WTC11 (cell line): ENCODE data around the gene IL12RB1.

Source experiments
- ARID4B ChIP-seq: sonication (generic); formaldehyde crosslinking; IDR thresholded peaks from 2 replicates; pipeline ENCODE4 v1.8.0; 2023; ENCODE audit warnings: missing genetic modification reagents, mild to moderate bottlenecking, borderline replicate concordance
- CTCF ChIP-seq: fragments of 200-600 bp; IDR thresholded peaks from 2 replicates; pipeline ENCODE4 v1.8.0; 2022; ENCODE audit warnings: antibody characterized with exemption
- ETV6 ChIP-seq: sonication (generic); formaldehyde crosslinking; IDR thresholded peaks from 2 replicates; pipeline ENCODE4 v1.8.1; 2022; ENCODE audit warnings: mild to moderate bottlenecking, missing genetic modification reagents
- TCF7 ChIP-seq: sonication (generic); formaldehyde crosslinking; IDR thresholded peaks from 2 replicates; pipeline ENCODE4 v1.8.0; 2022; ENCODE audit warnings: mild to moderate bottlenecking, low read depth, missing genetic modification reagents, moderate library complexity
- ZBTB21 ChIP-seq: sonication (generic); formaldehyde crosslinking; IDR thresholded peaks from 2 replicates; pipeline ENCODE4 v1.8.1; 2023; ENCODE audit warnings: mild to moderate bottlenecking, missing genetic modification reagents, borderline replicate concordance
- ZBTB43 ChIP-seq: sonication (generic); formaldehyde crosslinking; IDR thresholded peaks from 2 replicates; pipeline ENCODE4 v1.8.1; 2023; ENCODE audit warnings: mild to moderate bottlenecking, missing genetic modification reagents
- ZNF121 ChIP-seq: sonication (generic); formaldehyde crosslinking; IDR thresholded peaks from 2 replicates; pipeline ENCODE4 v1.8.0; 2023; ENCODE audit warnings: missing genetic modification reagents
- ZNF232 ChIP-seq: sonication (generic); formaldehyde crosslinking; IDR thresholded peaks from 2 replicates; pipeline ENCODE4 v1.8.0; 2022; ENCODE audit warnings: mild to moderate bottlenecking, missing genetic modification reagents

- TF ChIP-seq CTCF = no peak
- no peak for TF ChIP-seq ZNF121
- no peak for TF ChIP-seq ZNF232 (CRISPR knock-in tag)
- TF ChIP-seq ETV6 = no peak
- no peak for TF ChIP-seq ZBTB43 (CRISPR knock-in tag)
- no peak for TF ChIP-seq ARID4B (CRISPR knock-in tag)
- TF ChIP-seq TCF7 (CRISPR knock-in tag) = no peak
- TF ChIP-seq ZBTB21 (CRISPR knock-in tag) = no peak
Measured at GRCh38 chr19:18100710-18101109, 14.0 kb upstream of the IL12RB1 start.
